Measurements from ENCODE around the gene KRT28.

Gene KRT28

GRCh38 chr17:40821536-40821935 lies 21.8 kb upstream of the KRT28 start:
- no peaks in the 10 kb centered on the region for H3K9me3 ChIP-seq
- H3K36me3 ChIP-seq = no peaks in the 10 kb centered on the region
- TF ChIP-seq CTCF (IDR thresholded peaks at IDR 0.05; ENCODE audit: low read depth, low read length) = no peak
- no peaks in the 10 kb centered on the region; the same call in 1 of the 2 replicates for H3K27me3 ChIP-seq
- DNase-seq = no peak
- no peak overlapping the region for H3K4me3 ChIP-seq (ENCODE audit: low read depth, low read length)
- no peaks in the 10 kb centered on the region for H3K4me1 ChIP-seq

- H3K36me3 ChIP-seq = no peaks in the 10 kb centered on the region
- no peak overlapping the region for H3K4me3 ChIP-seq (ENCODE audit: low read depth, low read length)
- TF ChIP-seq CTCF (IDR thresholded peaks at IDR 0.05; ENCODE audit: low read depth, low read length) = no peak
- no peak for DNase-seq
- no peaks in the 10 kb centered on the region for H3K9me3 ChIP-seq
- H3K27me3 ChIP-seq = no peaks in the 10 kb centered on the region
- H3K4me1 ChIP-seq = no peaks in the 10 kb centered on the region
These were observed 20.6 kb upstream of the KRT28 start for GRCh38 chr17:40820228-40820838.

- TF ChIP-seq CTCF (IDR thresholded peaks at IDR 0.05; ENCODE audit: low read depth, low read length) = no peak
- no peaks in the 10 kb centered on the region for H3K9me3 ChIP-seq
- no peaks in the 10 kb centered on the region for H3K27me3 ChIP-seq
- H3K4me1 ChIP-seq = no peaks in the 10 kb centered on the region
- peak overlapping the region; percentile 71 for H3K4me3 ChIP-seq (ENCODE audit: low read depth, low read length)
- DNase-seq = no peak
- no peaks in the 10 kb centered on the region for H3K36me3 ChIP-seq
These were observed 19.9 kb upstream of the KRT28 start for GRCh38 chr17:40819528-40820125.

- Histone ChIP-seq H3K9me3 (no peaks in the 10 kb centered on the region), H3K4me1 (no peaks in the 10 kb centered on the region), H3K27me3 (no peaks in the 10 kb centered on the region; the same call in 1 of the 2 replicates), H3K36me3 (no peaks in the 10 kb centered on the region), H3K4me3 (ENCODE audit: low read depth, low read length) (peak overlapping the region; percentile 85)
- TF ChIP-seq CTCF (IDR thresholded peaks at IDR 0.05; ENCODE audit: low read depth, low read length) = no peak
- peak; percentile 88 for DNase-seq
These were observed 19.2 kb upstream of the KRT28 start for GRCh38 chr17:40818733-40819527.

- DNase-seq = no peak
- no peak for TF ChIP-seq CTCF (IDR thresholded peaks at IDR 0.05; ENCODE audit: low read depth, low read length)
- no peaks in the 10 kb centered on the region for H3K36me3 ChIP-seq
- peak overlapping the region; percentile 85 for H3K4me3 ChIP-seq (ENCODE audit: low read depth, low read length)
- no peaks in the 10 kb centered on the region for H3K4me1 ChIP-seq
- H3K9me3 ChIP-seq = no peaks in the 10 kb centered on the region
- H3K27me3 ChIP-seq = no peaks in the 10 kb centered on the region; the same call in 1 of the 2 replicates
These were observed 18.6 kb upstream of the KRT28 start for GRCh38 chr17:40818343-40818732.
